K562 (cell line): ENCODE results near the gene SUFU. TPM values are rescaled to one million over a fixed set of nuclear protein-coding genes. Genes with fewer than 3 reads are reported as not detected.

Source experiments
- ATAC-seq: fragments of 200-7000 bp; cut with Tn5 transposase; 3 replicates; pipeline ENCODE4 v1.9.1; 2020; ENCODE audit warnings: moderate library complexity
- BruUV-seq: library from RNA; stranded (reverse); fragments of 400-500 nt; replicated peaks from 2 replicates; lab custom pipeline; 2021; lab: Mats Ljungman, UMichigan
- CTCF ChIA-PET: fragments of 300-600 bp; formaldehyde crosslinking; extraction: SDS; loops from one replicate; lab custom pipeline; 2021; ENCODE audit warnings: low intra/inter-chr PET ratio; lab: Yijun Ruan, JAX
- POLR2A ChIA-PET: fragments of 300-600, 350-650 bp; sonication (Branson Sonifier 250); formaldehyde crosslinking; extraction: SDS; loops from one replicate; lab custom pipeline; 2021; ENCODE audit warnings: antibody characterized with exemption, inconsistent platforms; lab: Yijun Ruan, JAX
- DNase-seq, 4 experiments: peaks; one replicate each; pipeline versions ENCODE4 v3.0.0 to v3.0.0-alpha.2; 2011 to 2018; ENCODE audit warnings: low spot score in 3 of 4, mixed read lengths in 3 of 4; ENCODE audit errors: extremely low read depth in 1 of 4
- FAIRE-seq: peaks from 2 replicates; lab custom pipeline; 2011; peaks lifted over from hg19 to GRCh38; lab: Jason Lieb, UNC
- H2AFZ ChIP-seq: 2 replicates; pipeline ENCODE4 v1.6.0; 2011; ENCODE audit warnings: low read depth, low read length, control low read depth, inconsistent platforms
- H3K27ac ChIP-seq: fragments of 200-600 bp; 3 replicates; pipeline ENCODE4 v1.8.0; 2011; ENCODE audit warnings: low read depth, mild to moderate bottlenecking, control low read depth, inconsistent platforms, low read length, moderate library complexity, mixed read lengths; ENCODE audit errors: extremely low read depth
- H3K27me3 ChIP-seq, 2 experiments: fragments of 300-600 bp in 1 of 2; 2 replicates in 1 of 2; 3 replicates in 1 of 2; pipeline versions ENCODE4 v1.6.0 to v1.8.0; 2011; ENCODE audit warnings: inconsistent platforms in 2 of 2, low read length in 2 of 2, mild to moderate bottlenecking in 1 of 2, mixed read lengths in 1 of 2, moderate library complexity in 1 of 2; ENCODE audit not compliant: control insufficient read depth in 2 of 2, insufficient read depth in 2 of 2
- H3K36me3 ChIP-seq: fragments of 300-600 bp; 3 replicates; pipeline ENCODE4 v1.8.0; 2011; ENCODE audit warnings: mild to moderate bottlenecking, low read length, inconsistent platforms; ENCODE audit not compliant: control insufficient read depth, insufficient read depth
- H3K4me1 ChIP-seq, 2 experiments: fragments of 200-600 bp in 1 of 2; replicated peaks in 1 of 2; 2 replicates in 1 of 2; 3 replicates in 1 of 2; pipeline versions ENCODE4 v1.5.1 to v1.8.0; 2011; ENCODE audit warnings: inconsistent platforms in 2 of 2, low read length in 2 of 2, mild to moderate bottlenecking in 1 of 2, mixed read lengths in 1 of 2, moderate library complexity in 1 of 2; ENCODE audit not compliant: control insufficient read depth in 2 of 2, insufficient read depth in 2 of 2
- H3K4me2 ChIP-seq: 2 replicates; pipeline ENCODE4 v1.6.1; 2011; ENCODE audit warnings: low read length, control low read depth, inconsistent platforms, mixed read lengths; ENCODE audit not compliant: insufficient read depth
- H3K4me3 ChIP-seq: fragments of 200-600 bp; sonication (generic), shearing (Covaris generic); 2 replicates; pipeline ENCODE4 v1.5.1; 2016; ENCODE audit warnings: control low read depth, inconsistent platforms
- H3K79me2 ChIP-seq: fragments of 200-600 bp; 3 replicates; pipeline ENCODE4 v1.8.0; 2011; ENCODE audit warnings: low read length, inconsistent platforms; ENCODE audit not compliant: control insufficient read depth, insufficient read depth
- H3K9ac ChIP-seq, 2 experiments: 2 replicates each; pipeline versions ENCODE4 v1.6.0 to v1.6.1; 2011; ENCODE audit warnings: low read depth in 2 of 2, low read length in 2 of 2, control low read depth in 1 of 2, inconsistent platforms in 1 of 2, mild to moderate bottlenecking in 1 of 2, mixed read lengths in 1 of 2; ENCODE audit not compliant: insufficient read depth in 1 of 2
- H3K9me1 ChIP-seq: one replicate; pipeline ENCODE4 v1.6.0; 2011; ENCODE audit warnings: inconsistent platforms, mild to moderate bottlenecking, low read length, moderate library complexity; ENCODE audit not compliant: control insufficient read depth, insufficient read depth
- H3K9me3 ChIP-seq: replicated peaks from 2 replicates; pipeline ENCODE4 v1.5.1; 2011; ENCODE audit warnings: low read depth, low read length, inconsistent platforms; ENCODE audit not compliant: control insufficient read depth, insufficient read depth
- H4K20me1 ChIP-seq: replicated peaks from 2 replicates; pipeline ENCODE4 v1.6.1; 2011; ENCODE audit warnings: low read length, inconsistent platforms, mixed read lengths; ENCODE audit not compliant: control insufficient read depth, insufficient read depth
- ARID2 ChIP-seq: fragments of 450-650 bp; IDR thresholded peaks from 2 replicates; pipeline ENCODE4 v1.6.1; 2017; ENCODE audit warnings: antibody characterized with exemption, mild to moderate bottlenecking
- KAT8 ChIP-seq: fragments of 450-650 bp; IDR thresholded peaks from 2 replicates; pipeline ENCODE4 v1.6.1; 2016; ENCODE audit warnings: low read depth, mild to moderate bottlenecking
- ZNF217 ChIP-seq: sonication (generic); formaldehyde crosslinking; IDR thresholded peaks from 2 replicates; pipeline ENCODE4 v1.8.0; 2022; ENCODE audit warnings: mild to moderate bottlenecking, missing genetic modification reagents
- ZNF318 ChIP-seq, 2 experiments: fragments of 450-650 bp; IDR thresholded peaks; 2 replicates each; pipeline ENCODE4 v1.6.1; 2016; ENCODE audit warnings: mild to moderate bottlenecking in 2 of 2, borderline replicate concordance in 1 of 2, low read depth in 1 of 2, moderate library complexity in 1 of 2
- whole genome bisulfite sequencing: fragments of 100-300 bp; shearing (Covaris generic); methylation state at CpG from one replicate; pipeline ENCODE4 v1.1.6; 2016; ENCODE audit warnings: low coverage, mixed read lengths; ENCODE audit not compliant: insufficient coverage; ENCODE audit errors: missing lambda C conversion rate; 5-methylcytosine and 5-hydroxymethylcytosine counted together
- in situ Hi-C: fragments of 300-500 bp; cut with MboI; formaldehyde crosslinking; loops from 4 replicates; pipeline ENCODE4 v1.15.0; 2018; ENCODE audit warnings: inconsistent platforms, mixed read lengths
- intact Hi-C: fragments of 100-400 bp; cut with micrococcal nuclease; formaldehyde crosslinking; loops from 2 replicates; pipeline ENCODE4 v1.14.2; 2022
- polyA plus RNA-seq, 8 experiments: library from polyadenylated mRNA; depleted of rRNA in 4 of 8; stranded (reverse) in 5 of 8; unstranded in 3 of 8; fragments of >200 nt; fragmentation: Nextera tagmentation in 2 of 8; fragmentation: Illumina TruSeq in 1 of 8; extraction: Ambion mirVana in 2 of 8; extraction: Trizol in 1 of 8; gene quantifications; 2 replicates each; pipeline versions ENCODE4 v1.2.1 to v1.2.3, GENCODE V29; 2011 to 2014; ENCODE audit warnings: inconsistent platforms in 1 of 8, missing spikeins in 1 of 8
- total RNA-seq, 7 experiments: library from RNA; depleted of rRNA in 6 of 7; stranded (reverse); fragments of >200 nt in 6 of 7; fragmentation: Illumina TruSeq in 2 of 7; extraction: Trizol in 2 of 7; gene quantifications; 2 replicates each; pipeline versions ENCODE4 v1.2.1 to v1.2.3, GENCODE V29; 2011 to 2021; ENCODE audit warnings: low replicate concordance in 1 of 7

SUFU gene
- total and polyA plus RNA-seq, 9 of the 15 experiments (the other 6 are each of a cell fraction or from before 2014, with no cell fraction given) = 0.59 to 6.3 (median 0.82) TPM

- no peak for TF ChIP-seq KAT8
- no peak for TF ChIP-seq ZNF217 (CRISPR knock-in tag)
- no peak for TF ChIP-seq ZNF318 (IDR thresholded peaks at IDR 0.05; ENCODE audit: borderline replicate concordance in 1 of 2, low read depth in 1 of 2)
- TF ChIP-seq ARID2 = no peak
- TF ChIP-seq, all 486 proteins: peak for 0
- Histone ChIP-seq H3K79me2 (0 out of 3 replicates have a peak, but pooled peaks cover 2% of the 10 kb centered on the region), H3K4me3 (no peak overlapping the region), H3K9ac (no peak overlapping the region), H2AFZ (no peak overlapping the region), H3K36me3 (peaks cover 44% of the 10 kb centered on the region), H3K9me1 (peaks cover 3% of the 10 kb centered on the region), H3K27ac (no peak overlapping the region), H3K27me3 (no peaks in the 10 kb centered on the region), H3K4me2 (no peak overlapping the region), H3K4me1 (no peaks in the 10 kb centered on the region), H3K9me3 (no peaks in the 10 kb centered on the region), H4K20me1 (no peaks in the 10 kb centered on the region)
- ATAC-seq = no peak
- FAIRE-seq = no peak
- ChIA-PET CTCF (interaction anchor here (0.5 kb wide), 1 partner anchor 202 kb away, joined by 3 read pairs; no protein-coding TSS in a partner anchor), POLR2A (interaction anchor here (0.6 to 0.7 kb wide), 2 partner anchors 9 to 11 kb away, joined by 3 read pairs; partner anchors contain the start of gene ACTR1A)
- intact Hi-C loops (no loop called here), in situ Hi-C loops (loop anchor here (25.0 kb wide), 1 partner anchor 674 kb away; the partner anchor contains the start of gene KCNIP2)
- DNase-seq = no peak
- 76% methylated on average over 5 of the region's 6 CpGs for WGBS
- no TSS peak for BruUV-seq
Measured at GRCh38 chr10:102511583-102512274, 8.0 kb downstream of the SUFU start.
